ENCODE measurements around the gene RANBP9. TPM values are rescaled to one million over a fixed set of nuclear protein-coding genes. Genes with fewer than 3 reads are reported as not detected.

The RANBP9 gene
- total RNA-seq, 3 donors from 2014 or later = 43.9 to 51.5 (median 48.0) TPM

DNA sequence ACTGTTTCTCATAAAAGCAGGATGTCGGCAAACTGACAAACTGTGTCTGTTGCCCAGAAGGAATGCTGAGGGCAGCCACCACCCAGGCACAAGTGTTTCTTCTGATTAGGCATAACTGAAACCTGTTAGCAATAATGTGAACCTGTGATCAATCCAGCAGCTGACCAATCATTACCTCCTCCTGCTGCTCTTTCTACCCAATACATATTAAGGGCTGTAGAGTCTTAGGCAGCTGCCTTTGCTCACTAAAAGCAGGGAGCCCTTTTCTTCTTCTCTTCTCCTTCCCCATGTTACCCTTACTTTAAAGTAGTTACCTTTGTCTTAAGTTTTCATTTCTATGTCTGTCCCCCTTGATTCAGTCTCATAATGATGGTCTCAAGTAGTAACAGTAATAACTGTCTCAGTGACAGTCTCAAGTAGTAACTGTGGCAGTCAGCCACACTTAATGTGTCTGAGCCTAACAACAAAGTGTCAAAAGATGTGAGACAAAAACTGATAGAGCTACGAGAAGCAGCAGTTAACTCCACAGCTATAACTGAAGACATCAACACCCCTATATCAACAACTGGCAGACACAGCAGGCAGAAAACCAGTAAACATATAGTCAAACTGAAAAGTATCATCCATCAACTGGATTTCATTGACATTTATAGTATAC, 37.0 kb downstream of the RANBP9 start:
- Histone ChIP-seq H3K27ac (no peak overlapping the region), H3K4me1 (no peaks in the 10 kb centered on the region), H3K9me3 (peaks cover 0 to 10% of the 10 kb centered on the region in 2 donors), H3K36me3 (no peaks in the 10 kb centered on the region), H3K4me3 (no peak overlapping the region), H3K27me3 (no peaks in the 10 kb centered on the region)
- DNase-seq (ENCODE audit: low spot score in 2 of 2) = no peak
- no peak for TF ChIP-seq POLR2AphosphoS5 (IDR thresholded peaks at IDR 0.05)
- TF ChIP-seq POLR2A (IDR thresholded peaks at IDR 0.05) = no peak
- TF ChIP-seq CTCF (IDR thresholded peaks at IDR 0.05) = no peak
- intact Hi-C loops (cut with DNase I; ENCODE audit: low total_unique reads) = no loop called here

GRCh38 chr6:13673825-13674444, 37.7 kb downstream of the RANBP9 start:
- H3K9me3 ChIP-seq = peaks cover 0 to 10% of the 10 kb centered on the region in 2 donors
- H3K36me3 ChIP-seq = no peaks in the 10 kb centered on the region
- intact Hi-C loops (cut with DNase I; ENCODE audit: low total_unique reads) = no loop called here
- no peak overlapping the region for H3K27ac ChIP-seq
- H3K4me3 ChIP-seq = no peak overlapping the region
- H3K27me3 ChIP-seq = no peaks in the 10 kb centered on the region
- TF ChIP-seq CTCF (IDR thresholded peaks at IDR 0.05) (no peak), POLR2AphosphoS5 (IDR thresholded peaks at IDR 0.05) (no peak), POLR2A (IDR thresholded peaks at IDR 0.05) (no peak)
- no peak for DNase-seq (ENCODE audit: low spot score in 2 of 2)
- H3K4me1 ChIP-seq = no peaks in the 10 kb centered on the region

- no peak overlapping the region for H3K27ac ChIP-seq
These were observed 38.3 kb downstream of the RANBP9 start for GRCh38 chr6:13673368-13673767.

DNA sequence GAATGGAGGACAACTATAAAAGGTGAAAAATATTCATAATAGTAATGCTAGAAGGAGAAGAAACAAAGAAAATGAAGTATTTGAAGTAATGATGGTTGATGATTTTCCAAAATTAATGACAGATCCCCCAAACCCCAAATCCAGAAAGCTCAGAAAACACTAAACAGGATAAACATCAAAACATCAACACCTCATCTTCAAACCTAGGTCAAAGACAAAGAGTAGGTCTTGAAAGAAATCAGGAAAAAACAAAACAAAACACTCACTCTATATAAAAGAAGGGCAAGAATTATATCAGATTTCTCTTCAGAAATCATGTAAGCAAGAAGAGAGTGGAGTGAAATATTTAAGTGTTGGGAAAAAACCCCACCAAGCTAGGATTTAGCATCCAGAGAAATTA, 38.7 kb downstream of the RANBP9 start:
- no peaks in the 10 kb centered on the region for H3K36me3 ChIP-seq
- H3K27ac ChIP-seq = no peak overlapping the region
- peaks cover 0 to 10% of the 10 kb centered on the region in 2 donors for H3K9me3 ChIP-seq
- no peak for DNase-seq (ENCODE audit: low spot score in 2 of 2)
- TF ChIP-seq POLR2AphosphoS5 (IDR thresholded peaks at IDR 0.05) (no peak), CTCF (IDR thresholded peaks at IDR 0.05) (no peak), POLR2A (IDR thresholded peaks at IDR 0.05) (no peak)
- intact Hi-C loops (cut with DNase I; ENCODE audit: low total_unique reads) = no loop called here
- H3K4me1 ChIP-seq = no peaks in the 10 kb centered on the region
- no peaks in the 10 kb centered on the region for H3K27me3 ChIP-seq
- H3K4me3 ChIP-seq = no peak overlapping the region

More at GRCh38 chr6:13673368-13673767, 38.3 kb downstream of the RANBP9 start:
- Histone ChIP-seq H3K4me1 (no peaks in the 10 kb centered on the region), H3K4me3 (no peak overlapping the region), H3K36me3 (no peaks in the 10 kb centered on the region), H3K27me3 (no peaks in the 10 kb centered on the region), H3K9me3 (peaks cover 0 to 10% of the 10 kb centered on the region in 2 donors)
- DNase-seq (ENCODE audit: low spot score in 2 of 2) = no peak
- TF ChIP-seq POLR2A (IDR thresholded peaks at IDR 0.05) = no peak
- TF ChIP-seq CTCF (IDR thresholded peaks at IDR 0.05) = no peak
- TF ChIP-seq POLR2AphosphoS5 (IDR thresholded peaks at IDR 0.05) = no peak
- intact Hi-C loops (cut with DNase I; ENCODE audit: low total_unique reads) = no loop called here

GRCh38 chr6:13671548-13672127, 40.0 kb downstream of the RANBP9 start:
- no peak overlapping the region for H3K4me3 ChIP-seq
- no peak for TF ChIP-seq CTCF (IDR thresholded peaks at IDR 0.05)
- no peak for TF ChIP-seq POLR2A (IDR thresholded peaks at IDR 0.05)
- TF ChIP-seq POLR2AphosphoS5 (IDR thresholded peaks at IDR 0.05) = no peak
- peaks cover 0 to 1% of the 10 kb centered on the region in 2 donors for H3K9me3 ChIP-seq
- H3K4me1 ChIP-seq = no peaks in the 10 kb centered on the region
- H3K27me3 ChIP-seq = no peaks in the 10 kb centered on the region
- no peak for DNase-seq (ENCODE audit: low spot score in 2 of 2)
- no peak overlapping the region for H3K27ac ChIP-seq
- intact Hi-C loops (cut with DNase I; ENCODE audit: low total_unique reads) = no loop called here
- no peaks in the 10 kb centered on the region for H3K36me3 ChIP-seq
